Activated CD4-positive, CD25-positive, alpha-beta regulatory T cell treated with anti-CD3 and anti-CD28 coated beads, Interleukin-2, amount 50 U/mL, for 24 hours (primary cell): ENCODE data around the gene ADAM8.
A peak's percentile ranks its signal among the peaks of the same experiment; 100 is the strongest.
"Not testable (repeated sequence)": the region's sequence is repeated elsewhere in the genome, so short reads cannot be mapped to it uniquely, and the experiment has no call there.

ENCODE experiments used
- ATAC-seq, 2 donors: fragments of 150-1000 bp; cut with Tn5 transposase; one replicate each; pipeline ENCODE4 v1.10.0; 2021; ENCODE audit warnings: mild to moderate bottlenecking in 1 of 2, moderate library complexity in 1 of 2

ADAM8 gene

GRCh38 chr10:133266056-133266795, 10.4 kb downstream of the ADAM8 start:
- ATAC-seq, result no peak

- ATAC-seq, result not testable (repeated sequence)
Observed at GRCh38 chr10:133265052-133265451, 11.6 kb downstream of the ADAM8 start.

DNA sequence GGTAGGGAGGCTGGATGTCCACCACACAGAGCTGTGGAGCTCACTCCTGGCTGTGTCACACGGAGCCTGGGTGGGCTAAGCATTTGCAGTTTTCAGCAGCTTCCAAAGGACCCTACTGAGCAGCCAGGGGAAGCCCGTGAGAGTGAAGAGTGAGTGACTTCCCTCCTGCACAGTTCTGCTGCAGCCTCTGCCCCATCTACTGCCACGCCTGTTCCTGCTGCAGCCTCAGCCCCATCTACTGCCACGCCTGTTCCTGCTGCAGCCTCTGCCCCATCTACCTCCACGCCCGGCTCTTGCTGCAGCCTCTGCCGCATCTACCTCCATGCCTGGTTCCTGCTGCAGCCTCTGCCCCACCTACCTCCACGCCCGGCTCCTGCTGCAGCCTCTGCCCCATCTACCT, 12.2 kb downstream of the ADAM8 start:
- no peak for ATAC-seq

DNA sequence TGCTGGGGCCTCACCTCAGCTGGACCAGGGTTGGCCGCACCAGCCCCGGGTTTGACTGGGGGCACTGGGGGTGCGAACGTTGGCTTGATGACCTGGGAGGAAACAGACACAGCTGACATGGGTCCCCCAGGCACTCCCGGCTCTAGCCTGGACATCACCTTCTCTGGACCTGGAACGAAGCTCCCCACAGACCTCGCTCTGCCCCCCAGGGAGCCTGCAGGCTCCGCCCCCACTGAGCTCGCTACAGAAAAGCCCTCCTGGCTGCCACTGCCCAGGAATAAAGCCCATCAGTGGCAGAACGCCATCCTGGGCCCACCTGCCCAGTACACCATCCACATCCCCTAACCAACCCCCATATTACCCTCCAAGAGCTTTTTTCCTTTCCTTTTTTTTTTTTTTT, 13.0 kb downstream of the ADAM8 start:
- ATAC-seq, result no peak

DNA sequence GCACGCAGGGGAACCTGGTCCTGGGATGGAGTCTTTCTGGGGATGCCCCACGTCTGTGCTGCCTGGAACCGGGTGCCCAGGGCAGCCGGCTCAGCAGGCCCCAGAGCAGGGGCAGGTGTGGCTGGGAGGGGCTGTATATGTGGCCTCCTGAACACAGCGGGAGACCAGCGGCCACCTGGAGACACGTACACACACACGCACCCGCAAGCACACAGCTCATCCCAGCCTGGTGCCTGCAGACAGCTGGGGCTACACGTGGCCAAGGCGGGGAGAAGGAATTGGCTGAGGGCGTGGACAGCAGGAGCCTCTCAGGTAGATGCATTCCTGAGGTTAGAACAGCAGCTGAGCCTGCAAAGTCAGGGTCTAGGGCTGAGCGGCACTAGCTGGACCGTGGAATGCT, 14.0 kb downstream of the ADAM8 start:
- no peak for ATAC-seq

DNA sequence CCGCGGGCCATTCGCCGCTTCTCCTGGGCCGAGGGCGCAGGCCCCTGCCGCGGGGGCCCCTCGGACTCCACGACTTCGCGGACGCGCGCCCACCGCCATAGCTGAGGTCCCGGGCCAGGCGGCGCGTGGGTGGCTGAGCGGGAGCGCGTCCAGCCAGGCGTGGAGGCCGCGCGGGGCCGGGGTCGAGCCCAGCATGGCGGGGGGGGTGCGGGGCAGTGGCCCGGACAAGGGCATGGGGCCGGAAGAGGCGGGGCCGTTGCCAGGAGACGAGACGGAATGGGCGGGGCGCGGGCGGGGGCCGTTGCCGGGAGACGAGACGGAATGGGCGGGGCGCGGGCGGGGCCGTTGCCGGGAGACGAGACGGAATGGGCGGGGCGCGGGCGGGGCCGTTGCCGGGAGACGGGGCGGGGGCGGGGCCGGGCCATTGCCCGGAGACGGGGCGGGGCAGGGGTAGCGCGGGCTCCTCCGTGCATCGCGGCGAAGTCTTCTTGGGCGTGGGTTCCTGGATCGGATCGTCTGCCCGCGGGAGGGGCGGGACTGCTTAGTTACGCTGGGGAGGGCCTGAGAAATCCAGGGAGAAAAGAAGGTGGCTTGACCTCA, 14.8 kb downstream of the ADAM8 start:
- peak; percentile 44 to 52 for ATAC-seq

- ATAC-seq, result peak; percentile 56 to 57
Observed at GRCh38 chr10:133260895-133261725, 15.6 kb downstream of the ADAM8 start.

DNA sequence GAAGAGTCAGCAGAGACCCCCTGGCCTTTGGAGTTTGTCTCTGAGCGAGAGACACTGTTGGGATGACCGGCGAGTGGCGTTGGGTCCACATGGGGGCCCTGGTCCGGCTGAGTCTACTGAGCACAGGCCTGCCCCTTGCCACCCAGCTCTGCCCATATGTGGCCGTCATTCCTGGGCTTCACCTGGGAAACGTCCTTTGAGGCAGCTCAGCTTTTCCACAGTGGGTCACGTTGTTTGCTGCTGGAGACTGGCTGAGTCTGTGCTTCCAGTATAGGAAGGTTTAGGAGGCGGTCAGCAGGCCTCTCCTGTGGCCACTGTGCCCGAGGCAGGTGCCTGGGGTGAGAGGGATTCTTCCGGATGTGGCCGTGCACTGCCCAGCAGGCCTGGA, 17.1 kb downstream of the ADAM8 start:
- ATAC-seq, result no peak

- peak; percentile 65 to 70 for ATAC-seq
Observed at GRCh38 chr10:133258818-133259601, 17.7 kb downstream of the ADAM8 start.

GRCh38 chr10:133258066-133258817, 18.4 kb downstream of the ADAM8 start:
- no peak for ATAC-seq

DNA sequence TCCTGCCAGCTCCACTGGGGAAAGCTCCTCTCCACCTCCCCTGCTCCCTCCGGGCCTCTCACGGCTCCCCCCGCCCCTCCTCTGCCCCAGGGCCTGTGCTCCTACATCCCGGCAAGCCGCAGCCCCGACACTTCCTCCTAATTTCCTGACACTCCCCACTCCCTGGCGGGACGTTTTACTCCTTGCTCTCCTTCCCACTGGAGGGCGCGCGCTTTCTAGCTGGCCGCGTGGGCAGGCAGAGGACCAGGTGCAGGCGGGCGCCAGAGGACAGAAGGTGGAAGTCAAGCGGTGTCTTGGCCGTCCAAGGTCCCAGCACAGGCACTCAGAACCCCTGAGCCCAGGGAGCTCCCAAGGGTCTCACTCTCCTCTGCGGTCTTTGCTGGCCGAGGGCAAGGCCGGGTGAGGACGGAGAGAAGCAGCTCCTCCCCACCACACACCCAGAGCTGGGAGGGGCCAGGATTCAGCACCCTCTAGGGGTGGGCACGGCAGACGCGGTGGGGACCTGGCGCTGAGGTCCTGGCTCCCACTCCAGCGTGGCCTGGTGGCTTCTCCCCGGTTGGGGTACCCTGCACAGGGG, 19.1 kb downstream of the ADAM8 start:
- no peak for ATAC-seq

- no peak for ATAC-seq
Observed at GRCh38 chr10:133255323-133255722, 21.3 kb downstream of the ADAM8 start.

DNA sequence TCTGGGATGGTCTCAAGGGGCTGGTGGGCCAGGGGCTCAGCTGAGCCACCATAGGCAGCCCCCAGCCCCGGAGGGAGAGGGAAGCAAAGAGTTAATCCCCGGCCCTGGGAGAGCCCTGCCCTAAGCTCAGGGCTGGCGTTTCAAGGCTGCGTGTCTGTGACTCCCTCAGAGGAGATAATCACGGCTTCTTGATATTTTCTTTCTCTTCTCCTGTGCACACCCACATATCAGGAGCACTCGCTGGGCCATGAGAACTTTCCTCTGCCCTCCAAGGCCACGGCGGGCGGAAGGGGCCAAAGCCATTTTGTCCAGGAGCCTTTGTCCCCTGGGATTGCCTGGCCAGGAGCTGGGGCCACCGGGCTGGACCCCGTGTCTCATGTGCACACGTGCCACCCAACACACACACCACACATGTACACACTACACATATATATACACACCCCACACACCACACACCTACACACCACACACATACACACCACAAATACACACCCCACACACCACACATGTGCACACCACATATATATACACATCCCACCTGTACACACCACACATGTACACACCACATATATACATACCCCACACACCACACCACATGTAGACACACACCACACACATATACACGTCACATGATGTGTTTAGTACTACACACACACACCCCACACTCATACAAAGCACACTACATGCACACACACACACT, 22.1 kb downstream of the ADAM8 start:
- no peak for ATAC-seq

GRCh38 chr10:133253361-133253955, 23.2 kb downstream of the ADAM8 start:
- ATAC-seq, result no peak

DNA sequence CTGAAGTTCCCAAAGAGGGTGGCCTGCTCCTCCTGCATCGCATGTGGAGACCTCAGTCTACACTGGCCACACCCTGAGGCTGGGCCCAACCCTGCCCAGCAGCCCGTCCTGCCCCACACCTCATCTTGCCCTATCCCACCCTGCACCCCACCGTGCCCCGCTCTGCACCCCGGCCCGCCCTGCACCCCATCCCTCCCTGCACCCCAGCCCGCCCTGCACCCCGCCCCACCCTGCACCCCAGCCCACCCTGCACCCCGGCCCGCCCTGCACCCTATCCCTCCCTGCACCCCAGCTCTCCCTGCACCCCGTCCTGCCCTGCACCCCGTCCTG, 24.5 kb downstream of the ADAM8 start:
- ATAC-seq, result no peak

- no peak for ATAC-seq
Observed at GRCh38 chr10:133251388-133252222, 25.1 kb downstream of the ADAM8 start.

- no peak for ATAC-seq
Observed at GRCh38 chr10:133249975-133250754, 26.5 kb downstream of the ADAM8 start.

GRCh38 chr10:133249094-133249780, 27.4 kb downstream of the ADAM8 start:
- ATAC-seq, result no peak
